Astrocyte (in vitro differentiated cells and primary cell): ENCODE data around the gene ZNF597.

Experiments used
- CTCF ChIP-seq: IDR thresholded peaks from 2 replicates; pipeline ENCODE4 v1.5.1; 2011; ENCODE audit warnings: low read depth, mild to moderate bottlenecking, inconsistent platforms, low read length, moderate library complexity; ENCODE audit not compliant: insufficient read depth
- EZH2 ChIP-seq: IDR thresholded peaks from 2 replicates; pipeline ENCODE4 v1.6.1; 2012; ENCODE audit warnings: mild to moderate bottlenecking, low read length, inconsistent platforms; ENCODE audit not compliant: insufficient read depth

- no peak for TF ChIP-seq CTCF
- TF ChIP-seq EZH2: no peak
Measured at GRCh38 chr16:3400446-3400778, 42.9 kb downstream of the ZNF597 start.
